ENCODE data around the gene GATC. TPM values are rescaled to one million over a fixed set of nuclear protein-coding genes. Genes with fewer than 3 reads are reported as not detected.

The GATC gene
- total and polyA plus RNA-seq, 9 donors: 11.9 to 34.7 (median 19.4) TPM

DNA sequence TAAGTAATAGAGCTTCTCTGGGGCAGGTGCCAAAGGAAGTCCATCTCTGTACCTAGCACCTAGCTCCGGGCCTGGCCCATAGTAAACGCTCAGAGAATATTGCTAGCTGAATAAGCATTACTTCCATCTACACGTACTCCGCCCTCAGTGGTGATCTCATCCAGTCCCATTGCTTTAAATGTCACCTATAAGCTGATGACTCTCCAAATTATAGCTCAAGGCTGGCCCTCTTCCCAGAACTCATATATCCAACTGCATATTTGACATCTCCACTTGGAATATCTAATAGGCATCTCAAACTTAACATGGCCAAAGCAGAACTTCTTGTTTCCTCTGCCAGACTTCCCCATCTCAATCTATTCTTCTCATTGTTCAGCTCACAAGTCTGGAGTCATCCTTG, 42.8 kb downstream of the GATC start:
- TF ChIP-seq EP300 (IDR thresholded peaks at IDR 0.05): no peak
- no peak for TF ChIP-seq POLR2A (IDR thresholded peaks at IDR 0.05)
- TF ChIP-seq, protein P1, sequence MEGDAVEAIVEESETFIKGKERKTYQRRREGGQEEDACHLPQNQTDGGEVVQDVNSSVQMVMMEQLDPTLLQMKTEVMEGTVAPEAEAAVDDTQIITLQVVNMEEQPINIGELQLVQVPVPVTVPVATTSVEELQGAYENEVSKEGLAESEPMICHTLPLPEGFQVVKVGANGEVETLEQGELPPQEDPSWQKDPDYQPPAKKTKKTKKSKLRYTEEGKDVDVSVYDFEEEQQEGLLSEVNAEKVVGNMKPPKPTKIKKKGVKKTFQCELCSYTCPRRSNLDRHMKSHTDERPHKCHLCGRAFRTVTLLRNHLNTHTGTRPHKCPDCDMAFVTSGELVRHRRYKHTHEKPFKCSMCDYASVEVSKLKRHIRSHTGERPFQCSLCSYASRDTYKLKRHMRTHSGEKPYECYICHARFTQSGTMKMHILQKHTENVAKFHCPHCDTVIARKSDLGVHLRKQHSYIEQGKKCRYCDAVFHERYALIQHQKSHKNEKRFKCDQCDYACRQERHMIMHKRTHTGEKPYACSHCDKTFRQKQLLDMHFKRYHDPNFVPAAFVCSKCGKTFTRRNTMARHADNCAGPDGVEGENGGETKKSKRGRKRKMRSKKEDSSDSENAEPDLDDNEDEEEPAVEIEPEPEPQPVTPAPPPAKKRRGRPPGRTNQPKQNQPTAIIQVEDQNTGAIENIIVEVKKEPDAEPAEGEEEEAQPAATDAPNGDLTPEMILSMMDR (IDR thresholded peaks at IDR 0.05): no peak
- Histone ChIP-seq H3K27ac (no peak overlapping the region), H3K27me3 (no peaks in the 10 kb centered on the region), H3K4me1 (ENCODE audit: insufficient read depth) (peaks cover 7% of the 10 kb centered on the region), H3K9me3 (no peaks in the 10 kb centered on the region), H3K4me3 (no peak overlapping the region), H3K36me3 (no peaks in the 10 kb centered on the region)
- WGBS, 3 donors: 93 to 98% (median 98%) methylated on average over 4 of the region's 4 CpGs
- intact Hi-C loops (cut with DNase I): no loop called here
- DNase-seq: no peak

DNA sequence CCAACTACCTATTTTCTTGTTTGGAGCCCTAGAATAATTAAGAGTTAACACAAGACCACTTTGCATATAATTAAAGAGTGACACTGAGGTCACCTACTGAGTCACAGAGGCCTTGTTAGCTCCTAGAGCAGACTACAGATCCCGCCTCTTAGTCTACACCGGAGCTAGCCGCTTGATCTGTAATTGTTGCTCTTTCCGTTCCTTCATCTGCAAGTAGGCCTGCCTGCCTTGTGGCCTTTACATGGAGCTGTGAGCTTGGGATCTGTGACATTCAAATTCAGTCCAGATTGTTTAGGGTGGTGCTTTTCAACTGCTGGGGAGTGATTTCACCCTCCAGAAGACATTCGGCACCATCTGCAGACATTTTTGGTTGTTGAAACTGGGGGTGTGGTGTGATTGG, 44.1 kb downstream of the GATC start:
- no peaks in the 10 kb centered on the region for H3K27me3 ChIP-seq
- no peak overlapping the region for H3K4me3 ChIP-seq
- intact Hi-C loops (cut with DNase I): no loop called here
- 90 to 96% (median 93%) methylated on average over 5 of the region's 5 CpGs for WGBS, 3 donors
- H3K27ac ChIP-seq: no peak overlapping the region
- H3K9me3 ChIP-seq: no peaks in the 10 kb centered on the region
- TF ChIP-seq, protein P1 (IDR thresholded peaks at IDR 0.05): no peak
- no peak for TF ChIP-seq POLR2A (IDR thresholded peaks at IDR 0.05)
- TF ChIP-seq EP300 (IDR thresholded peaks at IDR 0.05): no peak
- H3K4me1 ChIP-seq (ENCODE audit: insufficient read depth): peaks cover 10% of the 10 kb centered on the region
- DNase-seq: no peak
- H3K36me3 ChIP-seq: no peaks in the 10 kb centered on the region

- no peaks in the 10 kb centered on the region for H3K36me3 ChIP-seq
- WGBS, 3 donors: 46 to 62% (median 47%) methylated on average over 2 of the region's 2 CpGs
- H3K27me3 ChIP-seq: no peaks in the 10 kb centered on the region
- H3K4me1 ChIP-seq (ENCODE audit: insufficient read depth): peaks cover 10% of the 10 kb centered on the region
- H3K9me3 ChIP-seq: no peaks in the 10 kb centered on the region
- TF ChIP-seq, protein P1 (IDR thresholded peaks at IDR 0.05): no peak
- TF ChIP-seq EP300 (IDR thresholded peaks at IDR 0.05) (no peak), POLR2A (IDR thresholded peaks at IDR 0.05) (no peak)
- intact Hi-C loops (cut with DNase I): no loop called here
- peak in 1 of 5 donors; percentile 52 for DNase-seq
- H3K27ac ChIP-seq: no peak overlapping the region
- no peak overlapping the region for H3K4me3 ChIP-seq
Observed at GRCh38 chr12:120490833-120491512, 44.7 kb downstream of the GATC start.

- WGBS, 3 donors: 11 to 14% (median 12%) methylated on average over 16 to 17 of the region's 17 CpGs
- Histone ChIP-seq H3K27me3 (no peaks in the 10 kb centered on the region), H3K9me3 (no peaks in the 10 kb centered on the region), H3K36me3 (no peaks in the 10 kb centered on the region), H3K27ac (peak overlapping the region in 1 of 2 donors; percentile 41), H3K4me3 (peak overlapping the region; percentile 97), H3K4me1 (ENCODE audit: insufficient read depth) (peaks cover 5% of the 10 kb centered on the region)
- DNase-seq: peak in 1 of 5 donors; percentile 18
- intact Hi-C loops (cut with DNase I): no loop called here
- TF ChIP-seq EP300 (IDR thresholded peaks at IDR 0.05) (no peak), POLR2A (IDR thresholded peaks at IDR 0.05) (no peak)
- TF ChIP-seq, protein P1 (IDR thresholded peaks at IDR 0.05): no peak
Observed at GRCh38 chr12:120495186-120495730, 49.0 kb downstream of the GATC start.
